Heart left ventricle (tissue), 16 donors: Measurements from ENCODE around the gene SORL1-AS1.
"Not testable (repeated sequence)": the region's sequence is repeated elsewhere in the genome, so short reads cannot be mapped to it uniquely, and the experiment has no call there.

Experiments used
- ATAC-seq, 4 donors: fragments of 200-7000 bp; cut with Tn5 transposase; one replicate each; pipeline ENCODE4 v1.9.1; 2020 to 2022; ENCODE audit warnings: moderate library complexity in 4 of 4, mild to moderate bottlenecking in 3 of 4, moderate number of reproducible peaks in 1 of 4
- DNase-seq, 5 donors: peaks; one replicate each; pipeline ENCODE4 v3.0.0-alpha.2; 2020
- H3K27ac ChIP-seq, 12 donors: fragments of 200-600 bp; sonication (generic) in 4 of 12; one replicate each; pipeline versions ENCODE4 v1.5.0 to v1.8.0; 2016 to 2022; ENCODE audit warnings: mild to moderate bottlenecking in 2 of 12
- H3K27me3 ChIP-seq, 9 donors: fragments of 200-600 bp; sonication (generic) in 2 of 9; one replicate each; pipeline versions ENCODE4 v1.5.1 to v1.8.0; 2016 to 2022; ENCODE audit warnings: mild to moderate bottlenecking in 3 of 9
- H3K36me3 ChIP-seq, 9 donors: fragments of 200-600 bp; sonication (generic) in 2 of 9; one replicate each; pipeline versions ENCODE4 v1.5.0 to v1.8.0; 2018 to 2022; ENCODE audit warnings: mild to moderate bottlenecking in 2 of 9
- H3K4me1 ChIP-seq, 12 donors: fragments of 200-600 bp; sonication (generic) in 4 of 12; one replicate each; pipeline versions ENCODE4 v1.5.0 to v1.8.0; 2016 to 2022; ENCODE audit warnings: mild to moderate bottlenecking in 3 of 12
- H3K4me3 ChIP-seq, 12 donors: fragments of 200-600 bp; sonication (generic) in 4 of 12; one replicate each; pipeline versions ENCODE4 v1.5.0 to v1.8.0; 2017 to 2022; ENCODE audit warnings: mild to moderate bottlenecking in 9 of 12, moderate library complexity in 4 of 12
- H3K9me3 ChIP-seq, 12 donors: fragments of 200-600 bp; sonication (generic) in 4 of 12; one replicate each; pipeline versions ENCODE4 v1.5.0 to v1.8.0; 2016 to 2022; ENCODE audit warnings: mild to moderate bottlenecking in 1 of 12
- CTCF ChIP-seq, 12 donors: fragments of 200-600 bp; sonication (generic) in 4 of 12; IDR thresholded peaks; one replicate each; pipeline versions ENCODE4 v1.5.0 to v1.8.0; 2018 to 2022; ENCODE audit warnings: antibody characterized with exemption in 12 of 12, mild to moderate bottlenecking in 5 of 12
- POLR2A ChIP-seq, 2 donors: fragments of 450-650 bp; IDR thresholded peaks; one replicate each; pipeline ENCODE4 v1.6.1; 2017; ENCODE audit warnings: antibody characterized with exemption in 2 of 2, mild to moderate bottlenecking in 2 of 2, moderate library complexity in 2 of 2
- WGBS, 4 donors: extraction: QIAGEN DNeasy Blood & Tissue Kit in 2 of 4; methylation state at CpG; one replicate each; pipeline versions ENCODE4 v1.1.5 to v1.1.7; 2013 to 2018; 5-methylcytosine and 5-hydroxymethylcytosine counted together
- intact Hi-C, 10 donors: fragments of 100-400 bp; cut with DNase I; formaldehyde crosslinking; loops; one replicate each; pipeline versions ENCODE4 v1.11.1 to v1.14.2; 2022
- donor health status: ischemic (EF 13 %, LVEDD 7.1; RV severe dilation, severe dysfunction).
- donor health status: healthy with polysubstance abuse.
- donor health status: DM: no; HTN: yes; CAD: no.
- donor health status: DM: no; HTN: no; CAD: no.
- donor health status: ischemic (EF 25% LVEDD 6.9; RV normal size, moderate dysfunction).
- donor health status: ischemic (EF 25% LVEDD 5.7; RV mildly dilated, moderate dysfunction).
- donor health status: healthy.
- donor health status: DM: yes; HTN: yes; CAD: no.
- donor health status: ischemic (EF 35%, LVEDD 5.7; RV mildly dilated, moderate dysfunction).
- donor health status: nonischemic (EF 11% LVEDD 7.7; RV severe dilation, severe dysfunction).
- donor health status: DM: yes; HTN: yes; CAD: no.
- donor health status: PGD.
- donor health status: ischemic (EF 29% LVEDD 5.4; RV normal size, mild dysfunction).
- donor health status: nonischemic (EF 23%, LVEDD 6.1; RV moderate dilation, normal function).

SORL1-AS1 gene

GRCh38 chr11:121412711-121413415 is 39.9 kb downstream of the SORL1-AS1 start:
- H3K9me3 ChIP-seq, result no peaks in the 10 kb centered on the region
- H3K4me1 ChIP-seq, result peaks cover 0 to 35% (median 12%) of the 10 kb centered on the region in 12 donors
- H3K4me3 ChIP-seq, result no peak overlapping the region
- intact Hi-C loops, result loop anchor here in 1 of 10 donors (10.0 kb wide), 1 partner anchor 78 kb away; no protein-coding TSS in a partner anchor
- ATAC-seq (no peak), DNase-seq (no peak)
- H3K27me3 ChIP-seq, result no peaks in the 10 kb centered on the region
- no peaks in the 10 kb centered on the region for H3K36me3 ChIP-seq
- H3K27ac ChIP-seq, result no peak overlapping the region
- TF ChIP-seq POLR2A (IDR thresholded peaks at IDR 0.05) (no peak), CTCF (IDR thresholded peaks at IDR 0.05) (no peak)
- 65 to 81% (median 68%) methylated on average over 4 of the region's 4 CpGs for WGBS, 4 donors

GRCh38 chr11:121412000-121412587 is 40.7 kb downstream of the SORL1-AS1 start:
- ATAC-seq, result no peak

GRCh38 chr11:121411330-121411729 is 41.4 kb downstream of the SORL1-AS1 start:
- ATAC-seq, H3K36me3 ChIP-seq, DNase-seq, H3K9me3 ChIP-seq, H3K27ac ChIP-seq, H3K27me3 ChIP-seq, H3K4me3 ChIP-seq: not testable (repeated sequence)
- peaks cover 0 to 20% (median 2%) of the 10 kb centered on the region in 12 donors for H3K4me1 ChIP-seq
- intact Hi-C loops, result loop anchor here in 1 of 10 donors (10.0 kb wide), 1 partner anchor 77 kb away; no protein-coding TSS in a partner anchor

More at GRCh38 chr11:121412000-121412587, 40.7 kb downstream of the SORL1-AS1 start:
- Histone ChIP-seq H3K27ac (no peak overlapping the region), H3K36me3 (no peaks in the 10 kb centered on the region), H3K27me3 (no peaks in the 10 kb centered on the region), H3K4me3 (no peak overlapping the region), H3K9me3 (no peaks in the 10 kb centered on the region), H3K4me1 (peaks cover 0 to 27% (median 6%) of the 10 kb centered on the region in 12 donors)
- intact Hi-C loops, result loop anchor here in 1 of 10 donors (10.0 kb wide), 1 partner anchor 77 kb away; no protein-coding TSS in a partner anchor
- WGBS, 4 donors, result 89 to 96% (median 90%) methylated on average over 4 of the region's 4 CpGs
- TF ChIP-seq CTCF (IDR thresholded peaks at IDR 0.05), result no peak
- TF ChIP-seq POLR2A (IDR thresholded peaks at IDR 0.05), result no peak
- DNase-seq, result no peak

- intact Hi-C loops, result loop anchor here in 1 of 10 donors (10.0 kb wide), 1 partner anchor 75 kb away; no protein-coding TSS in a partner anchor
- H3K4me3 ChIP-seq, DNase-seq, H3K36me3 ChIP-seq, ATAC-seq, H3K27ac ChIP-seq, H3K27me3 ChIP-seq, H3K9me3 ChIP-seq: not testable (repeated sequence)
- peaks cover 0 to 14% (median 0%) of the 10 kb centered on the region in 12 donors for H3K4me1 ChIP-seq
- WGBS, 4 donors, result 94 to 98% (median 97%) methylated on average over 2 of the region's 2 CpGs
Measured at GRCh38 chr11:121410041-121410440, 42.7 kb downstream of the SORL1-AS1 start.

GRCh38 chr11:121408830-121409229 is 43.9 kb downstream of the SORL1-AS1 start:
- intact Hi-C loops, result no loop called here
- peaks cover 0 to 4% (median 0%) of the 10 kb centered on the region in 12 donors for H3K4me1 ChIP-seq
- H3K9me3 ChIP-seq, result peaks cover 0 to 5% (median 0%) of the 10 kb centered on the region in 12 donors
- H3K4me3 ChIP-seq, result no peak overlapping the region
- H3K27me3 ChIP-seq, result no peaks in the 10 kb centered on the region
- DNase-seq (no peak), ATAC-seq (no peak)
- 63 to 90% (median 82%) methylated on average over 2 of the region's 2 CpGs for WGBS, 4 donors
- no peaks in the 10 kb centered on the region for H3K36me3 ChIP-seq
- TF ChIP-seq POLR2A (IDR thresholded peaks at IDR 0.05), result no peak
- no peak for TF ChIP-seq CTCF (IDR thresholded peaks at IDR 0.05)
- H3K27ac ChIP-seq, result no peak overlapping the region
